Hepatocyte (in vitro differentiated cells): ENCODE measurements around the gene FHOD3. TPM values are rescaled to one million over a fixed set of nuclear protein-coding genes. Genes with fewer than 3 reads are reported as not detected.

Experiments used
- DNase-seq: peaks from one replicate; pipeline ENCODE4 v3.0.0-alpha.2; 2016; ENCODE audit warnings: low spot score
- H2AFZ ChIP-seq: fragments of 200-600 bp; sonication (generic); 2 replicates; pipeline ENCODE4 v1.6.0; 2016; ENCODE audit warnings: antibody characterized with exemption, mild to moderate bottlenecking
- H3K27ac ChIP-seq: fragments of 200-600 bp; sonication (generic); 2 replicates; pipeline ENCODE4 v1.5.1; 2016; ENCODE audit warnings: mild to moderate bottlenecking
- H3K27me3 ChIP-seq: fragments of 200-600 bp; sonication (generic); 2 replicates; pipeline ENCODE4 v1.6.1; 2016
- H3K36me3 ChIP-seq: fragments of 200-600 bp; sonication (generic); replicated peaks from 2 replicates; pipeline ENCODE4 v1.5.1; 2016; ENCODE audit warnings: low read depth; ENCODE audit not compliant: insufficient read depth
- H3K4me1 ChIP-seq: fragments of 200-600 bp; sonication (generic); 2 replicates; pipeline ENCODE4 v1.5.1; 2016; ENCODE audit warnings: mild to moderate bottlenecking, moderate library complexity; ENCODE audit not compliant: insufficient read depth
- H3K4me2 ChIP-seq: fragments of 200-600 bp; sonication (generic); 2 replicates; pipeline ENCODE4 v1.6.0; 2016
- H3K4me3 ChIP-seq: fragments of 200-600 bp; sonication (generic); 2 replicates; pipeline ENCODE4 v1.5.1; 2016; ENCODE audit warnings: mild to moderate bottlenecking
- H3K79me2 ChIP-seq: fragments of 200-600 bp; sonication (generic); 2 replicates; pipeline ENCODE4 v1.6.0; 2017; ENCODE audit warnings: mild to moderate bottlenecking
- H3K9me2 ChIP-seq: fragments of 200-600 bp; sonication (generic); replicated peaks from 2 replicates; pipeline ENCODE4 v1.6.0; 2017; ENCODE audit warnings: mild to moderate bottlenecking; ENCODE audit not compliant: insufficient read depth
- H3K9me3 ChIP-seq: fragments of 200-600 bp; sonication (generic); 2 replicates; pipeline ENCODE4 v1.5.1; 2016; ENCODE audit warnings: low read depth, mild to moderate bottlenecking
- H4K20me1 ChIP-seq: fragments of 200-600 bp; sonication (generic); 2 replicates; pipeline ENCODE4 v1.6.0; 2016; ENCODE audit warnings: mild to moderate bottlenecking; ENCODE audit not compliant: insufficient read depth, poor library complexity, severe bottlenecking
- CTCF ChIP-seq: fragments of 200-600 bp; sonication (generic); IDR thresholded peaks from 2 replicates; pipeline ENCODE4 v1.5.1; 2016; ENCODE audit warnings: antibody characterized with exemption, mild to moderate bottlenecking; ENCODE audit not compliant: poor library complexity
- EZH2 ChIP-seq: fragments of 200-600 bp; sonication (generic); IDR thresholded peaks from 2 replicates; pipeline ENCODE4 v1.6.1; 2016; ENCODE audit warnings: antibody characterized with exemption, mild to moderate bottlenecking, borderline replicate concordance
- EZH2phosphoT487 ChIP-seq: fragments of 200-600 bp; sonication (generic); IDR thresholded peaks from one replicate; pipeline ENCODE4 v1.6.1; 2018; ENCODE audit warnings: antibody characterized with exemption, mild to moderate bottlenecking, low read depth, moderate library complexity; ENCODE audit not compliant: unreplicated experiment, severe bottlenecking
- WGBS: methylation state at CpG from one replicate; pipeline ENCODE4 v1.1.6; 2016; ENCODE audit warnings: low lambda C conversion rate; ENCODE audit errors: missing lambda C conversion rate; 5-methylcytosine and 5-hydroxymethylcytosine counted together
- polyA plus RNA-seq: library from polyadenylated mRNA; unstranded; fragments of >200 nt; fragmentation: Nextera tagmentation; extraction: Ambion mirVana; gene quantifications from 2 replicates; pipeline ENCODE4 v1.2.1, GENCODE V29; 2016
- total RNA-seq: library from RNA; depleted of rRNA; stranded (reverse); fragments of >200 nt; gene quantifications from 2 replicates; pipeline ENCODE4 v1.2.3, GENCODE V29; 2014

The FHOD3 gene
- total and polyA plus RNA-seq, 2 experiments from 2014 or later = 1.7 to 2.7 TPM

- no peaks in the 10 kb centered on the region for H3K4me1 ChIP-seq
- H3K79me2 ChIP-seq = no peaks in the 10 kb centered on the region
- 88% methylated on average over 5 of the region's 5 CpGs for WGBS
- H3K27ac ChIP-seq = no peak overlapping the region
- no peak for DNase-seq
- no peak for TF ChIP-seq EZH2phosphoT487
- no peak for TF ChIP-seq CTCF
- no peak for TF ChIP-seq EZH2
- no peak overlapping the region for H3K4me3 ChIP-seq
- H3K9me3 ChIP-seq = no peaks in the 10 kb centered on the region
- no peak overlapping the region for H2AFZ ChIP-seq
- H4K20me1 ChIP-seq = no peaks in the 10 kb centered on the region
- H3K4me2 ChIP-seq = no peak overlapping the region
- H3K27me3 ChIP-seq = no peaks in the 10 kb centered on the region
- no peaks in the 10 kb centered on the region for H3K9me2 ChIP-seq
- no peaks in the 10 kb centered on the region for H3K36me3 ChIP-seq
These were observed 236.7 kb downstream of the FHOD3 start for GRCh38 chr18:36534154-36534688.

GRCh38 chr18:36535202-36535935, 237.9 kb downstream of the FHOD3 start:
- 82% methylated on average over 2 of the region's 2 CpGs for WGBS
- H3K9me2 ChIP-seq = no peaks in the 10 kb centered on the region
- no peak overlapping the region for H3K27ac ChIP-seq
- no peaks in the 10 kb centered on the region for H3K9me3 ChIP-seq
- H3K27me3 ChIP-seq = no peaks in the 10 kb centered on the region
- no peak overlapping the region for H3K4me3 ChIP-seq
- no peak overlapping the region for H2AFZ ChIP-seq
- H3K4me1 ChIP-seq = no peaks in the 10 kb centered on the region
- no peak overlapping the region for H3K4me2 ChIP-seq
- H4K20me1 ChIP-seq = no peaks in the 10 kb centered on the region
- H3K79me2 ChIP-seq = no peaks in the 10 kb centered on the region
- DNase-seq = no peak
- TF ChIP-seq CTCF = no peak
- no peak for TF ChIP-seq EZH2phosphoT487
- no peak for TF ChIP-seq EZH2
- H3K36me3 ChIP-seq = no peaks in the 10 kb centered on the region

DNA sequence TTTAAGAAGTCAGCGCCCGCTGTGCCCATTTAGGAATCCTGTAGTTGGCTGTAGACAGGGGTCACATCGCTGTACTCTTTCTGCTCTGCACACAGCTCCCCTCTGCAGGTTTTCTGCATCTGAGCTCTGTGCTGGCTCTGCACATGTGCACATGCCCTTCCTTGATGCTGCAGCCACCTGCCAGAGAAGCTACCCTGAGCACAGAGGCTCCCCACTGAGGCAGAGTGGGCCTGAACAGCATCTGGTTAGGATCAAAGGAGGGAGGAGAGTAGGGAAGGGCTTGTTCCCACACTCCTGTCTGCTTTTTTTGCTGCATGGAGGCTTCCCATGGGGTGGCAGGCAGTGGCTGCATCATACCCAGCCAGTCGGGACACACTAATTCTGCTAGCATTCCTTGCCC, 238.9 kb downstream of the FHOD3 start:
- 85% methylated on average over 4 of the region's 4 CpGs for WGBS
- no peak for DNase-seq
- Histone ChIP-seq H3K9me2 (no peaks in the 10 kb centered on the region), H4K20me1 (no peaks in the 10 kb centered on the region), H3K4me1 (no peaks in the 10 kb centered on the region), H3K27me3 (no peaks in the 10 kb centered on the region), H3K4me2 (no peak overlapping the region), H3K79me2 (no peaks in the 10 kb centered on the region), H2AFZ (no peak overlapping the region), H3K36me3 (no peaks in the 10 kb centered on the region), H3K4me3 (no peak overlapping the region), H3K27ac (no peak overlapping the region), H3K9me3 (no peaks in the 10 kb centered on the region)
- TF ChIP-seq EZH2 (no peak), EZH2phosphoT487 (no peak), CTCF (no peak)
